ENCODE results near the gene THSD7A. TPM values are rescaled to one million over a fixed set of nuclear protein-coding genes. Genes with fewer than 3 reads are reported as not detected.

Gene THSD7A
- total RNA-seq, 1 donor from 2014 or later = 0.28 TPM

- H3K4me3 ChIP-seq = no peak overlapping the region
- no peak overlapping the region for H3K27ac Mint-ChIP-seq
Observed at GRCh38 chr7:11331128-11332102, 500.6 kb downstream of the THSD7A start.

GRCh38 chr7:11330717-11331116 is 501.3 kb downstream of the THSD7A start:
- Histone ChIP-seq H3K4me3 (no peak overlapping the region), H3K9ac (no peak overlapping the region), H3K36me3 (no peaks in the 10 kb centered on the region), H3F3A (ENCODE audit: low read depth) (no peaks in the 10 kb centered on the region), H3K79me2 (ENCODE audit: low read depth) (no peaks in the 10 kb centered on the region), H4K20me1 (ENCODE audit: low read depth) (no peaks in the 10 kb centered on the region), H3K9me3 (ENCODE audit: low read depth) (no peaks in the 10 kb centered on the region), H3K27ac (no peak overlapping the region), H3K4me1 (peaks cover 7% of the 10 kb centered on the region), H3K4me2 (no peak overlapping the region), H3K27me3 (no peaks in the 10 kb centered on the region), H2AFZ (replicated peaks) (no peak overlapping the region)
- TF ChIP-seq CTCF (IDR thresholded peaks at IDR 0.05) (no peak), EZH2phosphoT487 (IDR thresholded peaks at IDR 0.05) (no peak), EZH2 (IDR thresholded peaks at IDR 0.05) (no peak)
- Mint-ChIP-seq H3K4me3 (no peak overlapping the region), H3K9me3 (no peaks in the 10 kb centered on the region), H3K36me3 (no peaks in the 10 kb centered on the region), H3K27ac (no peak overlapping the region), H3K4me1 (peaks cover 3% of the 10 kb centered on the region), H3K27me3 (ENCODE audit: insufficient read depth, low read depth) (no peaks in the 10 kb centered on the region)
- no peak for DNase-seq (ENCODE audit: low spot score)

More at GRCh38 chr7:11331128-11332102, 500.6 kb downstream of the THSD7A start:
- TF ChIP-seq EZH2phosphoT487 (IDR thresholded peaks at IDR 0.05) = no peak
- TF ChIP-seq EZH2 (IDR thresholded peaks at IDR 0.05) = no peak
- TF ChIP-seq CTCF (IDR thresholded peaks at IDR 0.05) = no peak
- no peaks in the 10 kb centered on the region for H4K20me1 ChIP-seq (ENCODE audit: low read depth)
- peaks cover 7% of the 10 kb centered on the region for H3K4me1 ChIP-seq
- no peak overlapping the region for H3K4me2 ChIP-seq
- H3K79me2 ChIP-seq (ENCODE audit: low read depth) = no peaks in the 10 kb centered on the region
- Mint-ChIP-seq H3K27me3 (ENCODE audit: insufficient read depth, low read depth) (no peaks in the 10 kb centered on the region), H3K4me1 (peaks cover 3% of the 10 kb centered on the region), H3K9me3 (no peaks in the 10 kb centered on the region), H3K4me3 (no peak overlapping the region), H3K36me3 (no peaks in the 10 kb centered on the region)
- no peaks in the 10 kb centered on the region for H3K27me3 ChIP-seq
- no peaks in the 10 kb centered on the region for H3K9me3 ChIP-seq (ENCODE audit: low read depth)
- no peak overlapping the region for H2AFZ ChIP-seq (replicated peaks)
- DNase-seq (ENCODE audit: low spot score) = no peak
- no peak overlapping the region for H3K27ac ChIP-seq
- no peaks in the 10 kb centered on the region for H3K36me3 ChIP-seq
- H3F3A ChIP-seq (ENCODE audit: low read depth) = no peaks in the 10 kb centered on the region
- no peak overlapping the region for H3K9ac ChIP-seq

DNA sequence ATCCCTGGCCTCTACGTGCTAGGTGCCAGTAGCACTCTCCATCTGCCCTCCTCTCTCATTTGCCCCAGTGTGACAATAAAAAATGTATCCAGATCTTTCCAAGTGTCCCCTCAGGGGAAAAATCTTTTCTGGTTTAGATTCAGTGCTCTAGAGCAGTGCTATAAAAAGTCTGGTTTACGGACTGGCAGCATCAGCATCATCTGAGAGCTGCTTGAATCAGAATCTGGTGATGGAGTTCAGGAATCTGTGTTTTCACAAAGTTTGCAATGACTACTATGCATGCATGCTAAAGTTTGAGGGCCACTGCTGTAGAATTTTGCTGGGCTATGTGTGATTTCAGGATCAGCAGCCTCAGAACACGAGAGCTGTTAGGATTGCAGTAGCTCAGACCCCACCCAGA is 501.8 kb downstream of the THSD7A start:
- Histone ChIP-seq H3F3A (ENCODE audit: low read depth) (no peaks in the 10 kb centered on the region), H3K27ac (no peak overlapping the region), H3K4me3 (no peak overlapping the region), H3K79me2 (ENCODE audit: low read depth) (no peaks in the 10 kb centered on the region), H3K4me1 (peaks cover 7% of the 10 kb centered on the region), H3K9me3 (ENCODE audit: low read depth) (no peaks in the 10 kb centered on the region), H3K9ac (no peak overlapping the region), H3K36me3 (no peaks in the 10 kb centered on the region), H3K27me3 (no peaks in the 10 kb centered on the region), H4K20me1 (ENCODE audit: low read depth) (no peaks in the 10 kb centered on the region), H3K4me2 (no peak overlapping the region), H2AFZ (replicated peaks) (no peak overlapping the region)
- Mint-ChIP-seq H3K9me3 (no peaks in the 10 kb centered on the region), H3K36me3 (no peaks in the 10 kb centered on the region), H3K4me1 (peaks cover 3% of the 10 kb centered on the region), H3K27me3 (ENCODE audit: insufficient read depth, low read depth) (no peaks in the 10 kb centered on the region), H3K27ac (no peak overlapping the region), H3K4me3 (no peak overlapping the region)
- no peak for DNase-seq (ENCODE audit: low spot score)
- no peak for TF ChIP-seq EZH2phosphoT487 (IDR thresholded peaks at IDR 0.05)
- no peak for TF ChIP-seq CTCF (IDR thresholded peaks at IDR 0.05)
- no peak for TF ChIP-seq EZH2 (IDR thresholded peaks at IDR 0.05)

All from neural progenitor cell (in vitro differentiated cells).